ENCODE data around the gene DBP.
"Not testable (repeated sequence)": the region's sequence is repeated elsewhere in the genome, so short reads cannot be mapped to it uniquely, and the experiment has no call there.

Gene DBP

GRCh38 chr19:48636859-48637448 lies at the start of gene DBP:
DBP (minus strand) TSS chr19:48637379; CDS start chr19:48636994, 385 bp downstream.
- DNase-seq: no peak

- DNase-seq: not testable (repeated sequence)
These were observed 49.5 kb upstream of the DBP start for GRCh38 chr19:48686637-48687036.

GRCh38 chr19:48686088-48686487 lies 48.9 kb upstream of the DBP start:
- DNase-seq: no peak

- no peak for DNase-seq
These were observed 48.4 kb upstream of the DBP start for GRCh38 chr19:48685583-48685982.

GRCh38 chr19:48683349-48683748 lies 46.2 kb upstream of the DBP start:
- DNase-seq: peak in 1 of 2 donors; percentile 16

- DNase-seq: no peak
These were observed 43.9 kb upstream of the DBP start for GRCh38 chr19:48681127-48681470.

- no peak for DNase-seq
These were observed 43.4 kb upstream of the DBP start for GRCh38 chr19:48680436-48681126.

GRCh38 chr19:48680006-48680405 lies 42.8 kb upstream of the DBP start:
- DNase-seq: not testable (repeated sequence)

GRCh38 chr19:48678201-48678600 lies 41.0 kb upstream of the DBP start:
- DNase-seq: no peak

GRCh38 chr19:48676887-48677286 lies 39.7 kb upstream of the DBP start:
- DNase-seq: no peak

- DNase-seq: no peak
These were observed 39.3 kb upstream of the DBP start for GRCh38 chr19:48676487-48676886.

GRCh38 chr19:48674921-48675824 lies 38.0 kb upstream of the DBP start:
- DNase-seq: peak; percentile 75

- DNase-seq: no peak
These were observed 37.1 kb upstream of the DBP start for GRCh38 chr19:48674216-48674809.

GRCh38 chr19:48673436-48674100 lies 36.4 kb upstream of the DBP start:
- DNase-seq: no peak

- DNase-seq: no peak
These were observed 35.8 kb upstream of the DBP start, which contains the start of gene NTN5 for GRCh38 chr19:48672994-48673393. NTN5 (minus strand) TSS chr19:48673017; CDS start chr19:48670986, 2,031 bp downstream.

GRCh38 chr19:48671446-48671995 lies 34.3 kb upstream of the DBP start:
- DNase-seq: no peak

- no peak for DNase-seq
These were observed 33.7 kb upstream of the DBP start for GRCh38 chr19:48670699-48671445.

- DNase-seq: no peak
These were observed 32.9 kb upstream of the DBP start for GRCh38 chr19:48669903-48670668.

GRCh38 chr19:48668761-48669160 lies 31.6 kb upstream of the DBP start:
- DNase-seq: no peak

- no peak for DNase-seq
These were observed 31.2 kb upstream of the DBP start for GRCh38 chr19:48668332-48668731.

- no peak for DNase-seq
These were observed 28.6 kb upstream of the DBP start for GRCh38 chr19:48665786-48666185.
